HepG2 (cell line): ENCODE measurements around the gene ALPL. TPM values are rescaled to one million over a fixed set of nuclear protein-coding genes. Genes with fewer than 3 reads are reported as not detected.

Source experiments
- ATAC-seq: fragments of 200-7000 bp; cut with Tn5 transposase; 3 replicates; pipeline ENCODE4 v1.9.1; 2020; ENCODE audit warnings: mild to moderate bottlenecking, moderate library complexity
- BruUV-seq: library from RNA; stranded (reverse); fragments of 400-500 nt; replicated peaks from 2 replicates; lab custom pipeline; 2021; lab: Mats Ljungman, UMichigan
- CTCF ChIA-PET: fragments of 300-600 bp; formaldehyde crosslinking; extraction: SDS; loops from one replicate; lab custom pipeline; 2021; ENCODE audit warnings: low total read pairs, inconsistent platforms, low intra/inter-chr PET ratio; lab: Yijun Ruan, JAX
- POLR2A ChIA-PET: fragments of 350-600 bp; sonication (Branson Sonifier 250); formaldehyde crosslinking; loops from one replicate; lab custom pipeline; 2020; ENCODE audit warnings: antibody characterized with exemption, inconsistent platforms; lab: Yijun Ruan, JAX
- DNase-seq: peaks from one replicate; pipeline ENCODE4 v3.0.0-alpha.2; 2015; ENCODE audit warnings: low spot score
- FAIRE-seq: peaks from 3 replicates; lab custom pipeline; 2011; peaks lifted over from hg19 to GRCh38; lab: Jason Lieb, UNC
- H2AFZ ChIP-seq: one replicate; pipeline ENCODE4 v1.6.1; 2011; ENCODE audit warnings: low read length, inconsistent platforms
- H3K27ac ChIP-seq: fragments of 300-600 bp; 3 replicates; pipeline ENCODE4 v1.8.0; 2011; ENCODE audit warnings: mixed run types, mild to moderate bottlenecking, mixed read lengths, low read length, inconsistent platforms; ENCODE audit not compliant: insufficient read depth; ENCODE audit errors: extremely low read length
- H3K27me3 ChIP-seq, 2 experiments: fragments of 200-600 bp in 1 of 2; 2 replicates in 1 of 2; 3 replicates in 1 of 2; pipeline versions ENCODE4 v1.6.0 to v1.8.0; 2011; ENCODE audit warnings: low read length in 2 of 2, mild to moderate bottlenecking in 2 of 2, moderate library complexity in 2 of 2, inconsistent platforms in 1 of 2; ENCODE audit not compliant: insufficient read depth in 2 of 2, control insufficient read depth in 1 of 2
- H3K36me3 ChIP-seq, 2 experiments: fragments of 200-600 bp in 1 of 2; replicated peaks in 1 of 2; 2 replicates in 1 of 2; 3 replicates in 1 of 2; pipeline versions ENCODE4 v1.5.1 to v1.8.0; 2011; ENCODE audit warnings: low read length in 2 of 2, inconsistent platforms in 1 of 2; ENCODE audit not compliant: insufficient read depth in 2 of 2, control insufficient read depth in 1 of 2
- H3K4me1 ChIP-seq: 2 replicates; pipeline ENCODE4 v1.5.1; 2012; ENCODE audit warnings: low read length, inconsistent platforms; ENCODE audit not compliant: insufficient read depth
- H3K4me2 ChIP-seq: 2 replicates; pipeline ENCODE4 v1.6.0; 2011; ENCODE audit warnings: low read depth, low read length, inconsistent platforms
- H3K4me3 ChIP-seq, 3 experiments: fragments of 200-600 bp in 1 of 3; sonication (generic), shearing (Covaris generic) in 1 of 3; replicated peaks in 1 of 3; 2 replicates each; pipeline ENCODE4 v1.5.1; 2011 to 2016; ENCODE audit warnings: low read length in 3 of 3, inconsistent platforms in 2 of 3, low read depth in 2 of 3, mild to moderate bottlenecking in 2 of 3, control low read depth in 1 of 3, mixed read lengths in 1 of 3; ENCODE audit not compliant: insufficient read depth in 1 of 3
- H3K79me2 ChIP-seq: one replicate; pipeline ENCODE4 v1.6.1; 2011; ENCODE audit warnings: low read length, inconsistent platforms; ENCODE audit not compliant: insufficient read depth
- H3K9ac ChIP-seq: 2 replicates; pipeline ENCODE4 v1.6.0; 2011; ENCODE audit warnings: mild to moderate bottlenecking, low read depth, low read length, inconsistent platforms; ENCODE audit not compliant: insufficient read depth
- H3K9me3 ChIP-seq: 2 replicates; pipeline ENCODE4 v1.5.1; 2012; ENCODE audit warnings: mild to moderate bottlenecking, low read length
- H4K20me1 ChIP-seq: 2 replicates; pipeline ENCODE4 v1.6.0; 2011; ENCODE audit warnings: inconsistent platforms, mild to moderate bottlenecking, low read length, moderate library complexity; ENCODE audit not compliant: insufficient read depth
- GPN1 ChIP-seq: sonication (generic); formaldehyde crosslinking; IDR thresholded peaks from 2 replicates; pipeline ENCODE4 v1.5.1; 2020; ENCODE audit warnings: missing genetic modification reagents, borderline replicate concordance
- RNF219 ChIP-seq: sonication (generic); formaldehyde crosslinking; IDR thresholded peaks from 2 replicates; pipeline ENCODE4 v1.5.0; 2020; ENCODE audit warnings: mild to moderate bottlenecking, missing genetic modification reagents
- TERF1 ChIP-seq: sonication (generic); formaldehyde crosslinking; IDR thresholded peaks from 2 replicates; pipeline ENCODE4 v1.8.0; 2022; ENCODE audit warnings: mild to moderate bottlenecking, missing genetic modification reagents, moderate library complexity
- ZNF451 ChIP-seq: sonication (generic); formaldehyde crosslinking; IDR thresholded peaks from 2 replicates; pipeline ENCODE4 v1.5.0; 2020; ENCODE audit warnings: mild to moderate bottlenecking, missing genetic modification reagents
- ZNF768 ChIP-seq: sonication (generic); formaldehyde crosslinking; IDR thresholded peaks from 2 replicates; pipeline ENCODE4 v1.4.0; 2020; ENCODE audit warnings: missing genetic modification reagents
- WGBS: methylation state at CpG from one replicate; pipeline ENCODE4 v1.1.6; 2017; ENCODE audit warnings: low lambda C conversion rate; 5-methylcytosine and 5-hydroxymethylcytosine counted together
- in situ Hi-C: cut with HindIII; loops from 2 replicates; pipeline ENCODE4 v1.10.0; 2017; ENCODE audit warnings: low pct_unique_long_range_greater_than_20kb; ENCODE audit not compliant: extremely low pct_ligation_motif_present
- intact Hi-C: fragments of 100-400 bp; cut with micrococcal nuclease; formaldehyde crosslinking; loops from one replicate; pipeline ENCODE4 v1.10.0; 2022; ENCODE audit not compliant: unreplicated experiment
- polyA plus RNA-seq, 8 experiments: library from polyadenylated mRNA; depleted of rRNA in 3 of 8; stranded (reverse) in 7 of 8; unstranded in 1 of 8; fragments of >200 nt; fragmentation: Illumina TruSeq in 4 of 8; extraction: Trizol in 4 of 8; gene quantifications; 2 replicates each; pipeline versions ENCODE4 v1.2.1 to v1.2.3, GENCODE V29; 2011 to 2016; ENCODE audit warnings: low read depth in 4 of 8, missing spikeins in 1 of 8, mixed read lengths in 1 of 8; ENCODE audit not compliant: insufficient read depth in 1 of 8
- total RNA-seq, 5 experiments: library from RNA; depleted of rRNA; stranded (reverse); fragments of >200 nt; fragmentation: Illumina TruSeq; extraction: Trizol; gene quantifications; 2 replicates each; pipeline ENCODE4 v1.2.3, GENCODE V29; 2016; ENCODE audit warnings: low read depth in 1 of 5

ALPL gene
- total and polyA plus RNA-seq, 2 of the 13 experiments (the other 11 are each of a cell fraction or from before 2014, with no cell fraction given): 0.12 TPM; not detected in 1

GRCh38 chr1:21517660-21518480 lies 8.6 kb downstream of the ALPL start:
- H3K27me3 ChIP-seq: peaks cover 0 to 33% of the 10 kb centered on the region in 2 experiments; a peak in 1 of 5 replicates
- in situ Hi-C loops: no loop called here
- no peaks in the 10 kb centered on the region for H3K79me2 ChIP-seq
- DNase-seq (no peak), FAIRE-seq (no peak), ATAC-seq (no peak)
- H3K9ac ChIP-seq: no peak overlapping the region
- intact Hi-C loops: no loop called here
- peaks cover 24% of the 10 kb centered on the region for H3K4me1 ChIP-seq
- ChIA-PET CTCF (no interaction called here), POLR2A (no interaction called here)
- H3K27ac ChIP-seq: no peak overlapping the region
- no peak overlapping the region for H3K4me3 ChIP-seq
- BruUV-seq: no TSS peak
- H3K9me3 ChIP-seq: no peaks in the 10 kb centered on the region
- 35% methylated on average over 12 of the region's 13 CpGs for WGBS
- no peak overlapping the region for H2AFZ ChIP-seq
- TF ChIP-seq GPN1: no peak
- no peak for TF ChIP-seq RNF219 (CRISPR knock-in tag)
- TF ChIP-seq TERF1 (CRISPR knock-in tag): no peak
- peak; percentile 77 for TF ChIP-seq ZNF768 (CRISPR knock-in tag)
- no peak for TF ChIP-seq ZNF451 (CRISPR knock-in tag)
- no peak overlapping the region for H3K4me2 ChIP-seq
- no peaks in the 10 kb centered on the region for H4K20me1 ChIP-seq
- no peaks in the 10 kb centered on the region for H3K36me3 ChIP-seq
